Psoas muscle (tissue), 8 donors: ENCODE measurements around the gene EPHB1. TPM values are rescaled to one million over a fixed set of nuclear protein-coding genes. Genes with fewer than 3 reads are reported as not detected.

Experiments
- ATAC-seq, 4 donors: fragments of 200-7000 bp; cut with Tn5 transposase; one replicate each; pipeline ENCODE4 v1.9.1; 2020; ENCODE audit warnings: moderate library complexity in 3 of 4, mild to moderate bottlenecking in 2 of 4
- DNase-seq, 2 donors: peaks; one replicate each; pipeline ENCODE4 v3.0.0-alpha.2; 2020
- H3K27ac ChIP-seq: fragments of 200-600 bp; one replicate; pipeline ENCODE4 v1.8.0; 2022
- H3K27me3 ChIP-seq, 3 donors: fragments of 200-600 bp in 1 of 3; one replicate each; pipeline versions ENCODE4 v1.6.1 to v1.8.0; 2013 to 2022; ENCODE audit warnings: low read length in 2 of 3, mild to moderate bottlenecking in 2 of 3, moderate library complexity in 1 of 3; ENCODE audit not compliant: insufficient read depth in 3 of 3
- H3K36me3 ChIP-seq, 2 donors: fragments of 200-600 bp in 1 of 2; one replicate each; pipeline versions ENCODE4 v1.6.1 to v1.8.0; 2013 to 2022; ENCODE audit warnings: low read depth in 1 of 2, mild to moderate bottlenecking in 1 of 2, moderate library complexity in 1 of 2; ENCODE audit not compliant: insufficient read depth in 1 of 2
- H3K4me1 ChIP-seq: fragments of 200-600 bp; one replicate; pipeline ENCODE4 v1.8.0; 2022
- H3K4me3 ChIP-seq: fragments of 200-600 bp; one replicate; pipeline ENCODE4 v1.8.0; 2022; ENCODE audit warnings: mild to moderate bottlenecking
- H3K9me3 ChIP-seq: fragments of 200-600 bp; one replicate; pipeline ENCODE4 v1.8.0; 2022
- WGBS, 3 donors: extraction: QIAGEN DNeasy Blood & Tissue Kit; methylation state at CpG; one replicate each; pipeline versions ENCODE4 v1.1.6 to v1.1.7; 2013; 5-methylcytosine and 5-hydroxymethylcytosine counted together
- intact Hi-C, 2 donors: fragments of 100-400 bp; cut with DNase I; formaldehyde crosslinking; loops; one replicate each; pipeline versions ENCODE4 v1.11.0 to v1.14.2; 2022
- polyA plus RNA-seq, 3 donors: library from polyadenylated mRNA; stranded (reverse); fragments of 200-250 nt; gene quantifications; one replicate each; pipeline ENCODE4 v1.2.3, GENCODE V29; 2013
- total RNA-seq, 4 donors: library from RNA; stranded (reverse); fragmentation: NEBNext Ultra II Directional in 2 of 4; extraction: Animal tissue kit (Norgen Biotek cat#: 25700) in 2 of 4; gene quantifications; one replicate each; pipeline versions ENCODE4 v1.2.1 to v1.2.4, GENCODE V29; 2021 to 2023
- TF ChIP-seq, protein P1 (sequence below): fragments of 200-600 bp; IDR thresholded peaks from one replicate; pipeline ENCODE4 v1.8.0; 2022; ENCODE audit warnings: antibody characterized with exemption
- donor health status: healthy with polysubstance abuse.
- donor health status: DM: no; HTN: no; CAD: no; lungs with moderate emphysema.
- donor health status: Bipolar disorder and iron deficiency.
- donor health status: healthy.
- donor health status: DM: yes; HTN: yes; CAD: no.
- donor health status: DM: no; HTN: no; CAD: no.
- donor health status: DM: no; HTN: no; CAD: no.
- donor health status: DM: yes; HTN: yes; CAD: no.

EPHB1 gene
- total and polyA plus RNA-seq, 7 donors: 0.85 to 6.3 (median 2.0) TPM

DNA sequence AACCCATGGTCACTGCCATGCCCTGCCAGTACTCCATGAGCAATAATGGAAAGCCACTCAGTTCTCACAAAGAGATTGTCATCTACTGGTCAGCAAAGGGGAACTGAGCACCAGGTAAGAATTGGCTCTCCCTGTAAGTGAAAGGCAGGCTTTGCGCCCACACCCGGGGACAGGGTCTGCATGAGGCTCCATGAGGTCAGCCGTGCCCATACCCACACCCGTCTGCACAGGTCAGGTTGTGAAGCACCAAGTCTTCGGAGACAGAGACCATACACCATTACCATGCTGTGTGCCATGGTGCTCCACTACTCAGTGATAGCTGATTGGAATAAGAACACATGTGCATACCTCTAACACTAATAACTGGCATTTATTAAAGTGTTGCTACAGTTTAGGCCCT, 322.9 kb downstream of the EPHB1 start:
- H3K36me3 ChIP-seq: no peaks in the 10 kb centered on the region
- no peaks in the 10 kb centered on the region for H3K9me3 ChIP-seq
- intact Hi-C loops: no loop called here
- 65 to 74% (median 68%) methylated on average over 5 of the region's 5 CpGs for WGBS, 3 donors
- H3K4me3 ChIP-seq: no peak overlapping the region
- no peaks in the 10 kb centered on the region for H3K27me3 ChIP-seq
- H3K27ac ChIP-seq: no peak overlapping the region
- ATAC-seq (no peak), DNase-seq (no peak)
- TF ChIP-seq, protein P1, sequence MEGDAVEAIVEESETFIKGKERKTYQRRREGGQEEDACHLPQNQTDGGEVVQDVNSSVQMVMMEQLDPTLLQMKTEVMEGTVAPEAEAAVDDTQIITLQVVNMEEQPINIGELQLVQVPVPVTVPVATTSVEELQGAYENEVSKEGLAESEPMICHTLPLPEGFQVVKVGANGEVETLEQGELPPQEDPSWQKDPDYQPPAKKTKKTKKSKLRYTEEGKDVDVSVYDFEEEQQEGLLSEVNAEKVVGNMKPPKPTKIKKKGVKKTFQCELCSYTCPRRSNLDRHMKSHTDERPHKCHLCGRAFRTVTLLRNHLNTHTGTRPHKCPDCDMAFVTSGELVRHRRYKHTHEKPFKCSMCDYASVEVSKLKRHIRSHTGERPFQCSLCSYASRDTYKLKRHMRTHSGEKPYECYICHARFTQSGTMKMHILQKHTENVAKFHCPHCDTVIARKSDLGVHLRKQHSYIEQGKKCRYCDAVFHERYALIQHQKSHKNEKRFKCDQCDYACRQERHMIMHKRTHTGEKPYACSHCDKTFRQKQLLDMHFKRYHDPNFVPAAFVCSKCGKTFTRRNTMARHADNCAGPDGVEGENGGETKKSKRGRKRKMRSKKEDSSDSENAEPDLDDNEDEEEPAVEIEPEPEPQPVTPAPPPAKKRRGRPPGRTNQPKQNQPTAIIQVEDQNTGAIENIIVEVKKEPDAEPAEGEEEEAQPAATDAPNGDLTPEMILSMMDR: no peak
- H3K4me1 ChIP-seq: no peaks in the 10 kb centered on the region

DNA sequence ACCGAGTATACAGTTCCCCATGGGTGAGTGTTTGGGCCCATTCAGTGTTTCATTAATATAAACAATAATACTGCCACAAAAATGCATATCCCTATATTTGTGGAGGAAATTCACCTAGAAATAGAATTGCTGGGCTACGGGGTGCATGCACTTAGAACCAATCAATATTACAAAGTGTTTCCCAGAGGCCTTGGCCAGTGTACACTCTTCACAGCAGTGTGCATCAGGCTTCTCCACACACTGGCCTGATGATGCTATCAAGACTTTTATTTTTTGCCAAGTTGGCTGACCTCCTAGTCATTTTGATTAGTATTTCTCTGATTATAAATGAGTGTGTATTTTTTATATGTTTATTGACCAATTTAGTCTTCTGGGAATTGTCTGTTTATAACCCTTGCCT, 323.7 kb downstream of the EPHB1 start:
- TF ChIP-seq, protein P1: no peak
- H3K4me1 ChIP-seq: no peaks in the 10 kb centered on the region
- H3K4me3 ChIP-seq: no peak overlapping the region
- WGBS, 3 donors: 91 to 92% (median 92%) methylated on average over 2 of the region's 2 CpGs
- ATAC-seq: no peak
- no peaks in the 10 kb centered on the region for H3K36me3 ChIP-seq
- no peak for DNase-seq
- intact Hi-C loops: no loop called here
- no peak overlapping the region for H3K27ac ChIP-seq
- no peaks in the 10 kb centered on the region for H3K27me3 ChIP-seq
- no peaks in the 10 kb centered on the region for H3K9me3 ChIP-seq

DNA sequence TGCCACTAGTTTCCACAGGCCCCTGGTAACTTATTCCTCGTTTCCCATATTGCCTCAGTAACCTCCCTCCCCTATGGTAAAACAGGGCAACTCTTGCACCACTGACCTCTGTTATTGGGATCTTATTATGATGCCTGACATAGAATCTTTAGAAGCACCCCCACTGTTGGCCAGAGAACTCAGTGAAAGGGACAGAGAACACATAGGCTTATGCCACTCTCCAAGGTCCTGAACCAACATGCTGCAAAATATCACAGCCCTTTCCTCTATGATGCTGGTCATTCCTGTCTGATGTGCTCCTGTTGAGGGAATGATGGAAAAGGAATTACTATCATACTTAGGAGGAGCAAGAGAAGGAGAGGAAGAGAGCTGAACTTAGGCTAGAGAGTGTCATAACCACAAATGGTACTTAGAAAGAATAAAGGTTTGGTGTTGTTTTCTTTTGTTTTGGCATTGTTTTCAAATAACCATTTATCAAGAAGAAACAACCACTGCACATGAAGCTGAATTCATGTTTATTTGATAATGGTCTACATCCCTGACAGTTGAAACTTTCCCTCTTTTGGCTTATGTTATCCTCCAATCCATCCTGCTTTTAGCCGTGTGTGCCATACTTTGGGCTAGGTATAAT, 330.2 kb downstream of the EPHB1 start:
- Histone ChIP-seq H3K9me3 (no peaks in the 10 kb centered on the region), H3K4me1 (no peaks in the 10 kb centered on the region), H3K27ac (no peak overlapping the region), H3K27me3 (no peaks in the 10 kb centered on the region), H3K36me3 (no peaks in the 10 kb centered on the region), H3K4me3 (no peak overlapping the region)
- intact Hi-C loops: no loop called here
- TF ChIP-seq, protein P1: no peak
- 86 to 88% (median 88%) methylated on average over 2 of the region's 2 CpGs for WGBS, 3 donors
- DNase-seq (no peak), ATAC-seq (no peak)

DNA sequence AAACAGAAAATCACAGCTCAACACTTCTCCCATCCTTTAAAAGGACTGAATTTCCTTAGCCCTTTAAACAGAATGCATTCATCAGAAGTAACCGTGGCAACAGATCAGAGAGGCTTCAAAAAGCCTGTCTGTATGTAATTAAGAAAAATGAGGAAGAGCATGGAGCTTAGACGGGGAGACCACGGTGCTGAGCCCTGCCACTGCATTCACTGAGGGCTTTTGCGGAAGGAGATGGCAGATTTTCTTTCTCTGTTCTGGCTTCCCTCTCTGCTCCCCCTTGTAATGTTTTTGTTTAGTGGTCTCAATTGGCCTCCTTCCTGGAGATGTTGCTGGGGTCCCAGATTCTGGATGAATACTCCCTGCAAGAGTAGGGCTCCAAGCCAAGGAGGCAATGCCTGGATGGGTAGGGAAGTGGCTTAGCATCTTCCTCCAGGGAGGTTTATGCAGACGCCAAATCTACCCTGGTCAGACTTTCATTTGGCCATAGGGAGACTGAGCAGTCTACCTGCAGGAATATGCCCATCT, 332.9 kb downstream of the EPHB1 start:
- TF ChIP-seq, protein P1: no peak
- ATAC-seq (no peak), DNase-seq (no peak)
- Histone ChIP-seq H3K27ac (no peak overlapping the region), H3K27me3 (no peaks in the 10 kb centered on the region), H3K4me3 (no peak overlapping the region), H3K36me3 (no peaks in the 10 kb centered on the region), H3K4me1 (no peaks in the 10 kb centered on the region), H3K9me3 (no peaks in the 10 kb centered on the region)
- intact Hi-C loops: no loop called here
- 88 to 95% (median 90%) methylated on average over 5 of the region's 5 CpGs for WGBS, 3 donors

DNA sequence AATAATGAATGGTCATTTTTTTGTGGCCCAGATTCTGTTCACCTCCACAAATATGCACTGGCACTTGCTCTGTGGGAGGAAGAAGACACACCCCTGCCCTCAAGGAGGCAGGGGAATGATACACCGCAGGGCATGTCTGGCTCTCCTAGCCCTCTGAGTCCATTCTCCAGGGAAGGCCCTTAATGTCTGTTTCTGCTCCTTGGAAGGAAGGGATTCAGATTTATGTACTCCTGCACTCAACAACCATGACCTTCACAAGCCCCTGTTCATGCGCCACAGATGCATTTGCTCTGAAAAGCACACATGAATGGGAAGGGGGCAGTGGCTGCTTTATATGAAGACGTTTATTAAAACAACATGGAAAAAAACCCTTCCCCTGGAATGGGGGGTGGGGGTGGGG, 333.8 kb downstream of the EPHB1 start:
- Histone ChIP-seq H3K36me3 (no peaks in the 10 kb centered on the region), H3K27ac (no peak overlapping the region), H3K4me3 (no peak overlapping the region), H3K4me1 (no peaks in the 10 kb centered on the region), H3K27me3 (no peaks in the 10 kb centered on the region), H3K9me3 (no peaks in the 10 kb centered on the region)
- intact Hi-C loops: no loop called here
- TF ChIP-seq, protein P1: no peak
- ATAC-seq (no peak), DNase-seq (no peak)
- WGBS, 3 donors: 61 to 71% (median 67%) methylated on average over 3 of the region's 3 CpGs
